Transverse colon (tissue), 4 donors: ENCODE data around the gene KCNQ4. TPM values are rescaled to one million over a fixed set of nuclear protein-coding genes. Genes with fewer than 3 reads are reported as not detected.

Source experiments
- DNase-seq: peaks from one replicate; pipeline ENCODE4 v3.0.0-alpha.2; 2019
- H3K27ac ChIP-seq, 4 donors: fragments of 200-600 bp; sonication (generic); 2 replicates each; pipeline ENCODE4 v1.5.1; 2016 to 2018; ENCODE audit warnings: inconsistent platforms in 4 of 4
- H3K27me3 ChIP-seq: fragments of 200-600 bp; sonication (generic); 2 replicates; pipeline ENCODE4 v1.5.1; 2017; ENCODE audit warnings: inconsistent platforms
- H3K36me3 ChIP-seq, 4 donors: fragments of 200-600 bp; sonication (generic); 2 replicates each; pipeline ENCODE4 v1.5.1; 2017 to 2019; ENCODE audit warnings: inconsistent platforms in 4 of 4
- H3K4me1 ChIP-seq, 4 donors: fragments of 200-600 bp; sonication (generic); 2 replicates each; pipeline ENCODE4 v1.5.1; 2017 to 2020; ENCODE audit warnings: inconsistent platforms in 4 of 4
- H3K4me3 ChIP-seq, 4 donors: fragments of 200-600 bp; sonication (generic); 1 replicate in 1 of 4; 2 replicates in 3 of 4; pipeline versions ENCODE4 v1.5.1 to v1.6.1; 2017 to 2019; ENCODE audit warnings: inconsistent platforms in 4 of 4
- H3K9me3 ChIP-seq, 2 donors: fragments of 200-600 bp; sonication (generic); 2 replicates each; pipeline ENCODE4 v1.5.1; 2017 to 2019; ENCODE audit warnings: inconsistent platforms in 2 of 2
- EP300 ChIP-seq: sonication (generic); formaldehyde crosslinking; IDR thresholded peaks from one replicate; pipeline ENCODE4 v1.6.1; 2017; ENCODE audit warnings: antibody characterized with exemption, low read depth
- POLR2A ChIP-seq: fragments of 450-650 bp; IDR thresholded peaks from one replicate; pipeline ENCODE4 v1.6.1; 2016; ENCODE audit warnings: antibody characterized with exemption, mild to moderate bottlenecking, moderate library complexity
- POLR2AphosphoS5 ChIP-seq, 3 donors: sonication (generic); formaldehyde crosslinking; IDR thresholded peaks; one replicate each; pipeline ENCODE4 v1.6.1; 2016; ENCODE audit warnings: antibody characterized with exemption in 3 of 3
- WGBS, 2 donors: methylation state at CpG; one replicate each; pipeline ENCODE4 v1.1.5; 2018; ENCODE audit warnings: low coverage in 1 of 2; 5-methylcytosine and 5-hydroxymethylcytosine counted together
- in situ Hi-C, 4 donors: fragments of 200-750 bp; cut with MboI; loops; one replicate each; pipeline versions ENCODE4 v1.15.0 to v1.15.1; 2017; ENCODE audit warnings: low sequenced_read_pairs in 3 of 4, low pct_ligation_motif_present in 1 of 4, low pct_unique_long_range_greater_than_20kb in 1 of 4
- intact Hi-C: fragments of 100-400 bp; cut with DNase I; formaldehyde crosslinking; loops from one replicate; pipeline ENCODE4 v1.15.1; 2023; ENCODE audit warnings: low total_unique reads
- total RNA-seq, 4 donors: library from RNA; depleted of rRNA; stranded (reverse); fragments of >200 nt; gene quantifications; one replicate each; pipeline ENCODE4 v1.1.0, GENCODE V29; 2016
- TF ChIP-seq, protein P1 (sequence below), 5 experiments: fragments of 200-600 bp in 3 of 5; fragments of 450-650 bp in 2 of 5; sonication (generic) in 3 of 5; IDR thresholded peaks; 1 replicate in 2 of 5; 2 replicates in 3 of 5; pipeline ENCODE4 v1.5.1; 2016 to 2017; ENCODE audit warnings: antibody characterized with exemption in 5 of 5, inconsistent platforms in 3 of 5, mild to moderate bottlenecking in 2 of 5, moderate library complexity in 1 of 5

The KCNQ4 gene
- total RNA-seq, 4 donors from 2014 or later, result 3.1 to 33.7 (median 3.6) TPM

DNA sequence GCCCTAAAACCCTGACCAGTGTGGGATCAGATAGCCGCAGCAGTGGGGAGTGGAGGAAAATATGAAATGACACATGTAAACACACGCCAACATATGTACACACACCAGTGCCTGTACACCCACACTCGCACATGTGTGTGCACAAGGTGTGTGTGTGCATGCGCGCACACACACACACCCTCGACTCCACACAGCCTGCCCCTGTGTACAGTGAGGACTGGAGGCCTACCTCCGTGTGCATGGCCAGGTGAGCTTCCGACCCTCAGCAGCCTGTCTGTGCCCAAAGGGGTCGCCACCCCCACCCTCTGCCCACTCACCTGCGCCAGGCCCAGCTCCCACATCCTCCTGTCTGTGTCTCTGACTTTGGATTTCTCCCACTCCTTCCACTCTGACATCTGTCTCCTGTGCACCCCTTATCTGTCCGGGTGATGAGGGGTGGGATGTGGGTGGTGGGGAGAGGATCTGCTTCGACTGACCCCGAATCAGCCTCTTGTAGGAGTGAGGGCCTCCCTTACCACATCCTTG lies 46.9 kb downstream of the KCNQ4 start:
- TF ChIP-seq EP300 (no peak), POLR2A (no peak), POLR2AphosphoS5 (IDR thresholded peaks at IDR 0.05) (no peak)
- TF ChIP-seq, protein P1, sequence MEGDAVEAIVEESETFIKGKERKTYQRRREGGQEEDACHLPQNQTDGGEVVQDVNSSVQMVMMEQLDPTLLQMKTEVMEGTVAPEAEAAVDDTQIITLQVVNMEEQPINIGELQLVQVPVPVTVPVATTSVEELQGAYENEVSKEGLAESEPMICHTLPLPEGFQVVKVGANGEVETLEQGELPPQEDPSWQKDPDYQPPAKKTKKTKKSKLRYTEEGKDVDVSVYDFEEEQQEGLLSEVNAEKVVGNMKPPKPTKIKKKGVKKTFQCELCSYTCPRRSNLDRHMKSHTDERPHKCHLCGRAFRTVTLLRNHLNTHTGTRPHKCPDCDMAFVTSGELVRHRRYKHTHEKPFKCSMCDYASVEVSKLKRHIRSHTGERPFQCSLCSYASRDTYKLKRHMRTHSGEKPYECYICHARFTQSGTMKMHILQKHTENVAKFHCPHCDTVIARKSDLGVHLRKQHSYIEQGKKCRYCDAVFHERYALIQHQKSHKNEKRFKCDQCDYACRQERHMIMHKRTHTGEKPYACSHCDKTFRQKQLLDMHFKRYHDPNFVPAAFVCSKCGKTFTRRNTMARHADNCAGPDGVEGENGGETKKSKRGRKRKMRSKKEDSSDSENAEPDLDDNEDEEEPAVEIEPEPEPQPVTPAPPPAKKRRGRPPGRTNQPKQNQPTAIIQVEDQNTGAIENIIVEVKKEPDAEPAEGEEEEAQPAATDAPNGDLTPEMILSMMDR (IDR thresholded peaks at IDR 0.05), result no peak
- H3K9me3 ChIP-seq, result no peaks in the 10 kb centered on the region
- DNase-seq, result no peak
- WGBS, 2 donors, result 79 to 85% methylated on average over 2 to 13 of the region's 13 CpGs
- no peak overlapping the region for H3K4me3 ChIP-seq
- H3K36me3 ChIP-seq, result no peaks in the 10 kb centered on the region
- H3K27me3 ChIP-seq, result no peaks in the 10 kb centered on the region
- H3K27ac ChIP-seq, result no peak overlapping the region
- in situ Hi-C loops (loop anchor here in 1 of 4 donors (25.0 kb wide), 1 partner anchor 218 kb away; no protein-coding TSS in a partner anchor), intact Hi-C loops (no loop called here)
- no peaks in the 10 kb centered on the region for H3K4me1 ChIP-seq

DNA sequence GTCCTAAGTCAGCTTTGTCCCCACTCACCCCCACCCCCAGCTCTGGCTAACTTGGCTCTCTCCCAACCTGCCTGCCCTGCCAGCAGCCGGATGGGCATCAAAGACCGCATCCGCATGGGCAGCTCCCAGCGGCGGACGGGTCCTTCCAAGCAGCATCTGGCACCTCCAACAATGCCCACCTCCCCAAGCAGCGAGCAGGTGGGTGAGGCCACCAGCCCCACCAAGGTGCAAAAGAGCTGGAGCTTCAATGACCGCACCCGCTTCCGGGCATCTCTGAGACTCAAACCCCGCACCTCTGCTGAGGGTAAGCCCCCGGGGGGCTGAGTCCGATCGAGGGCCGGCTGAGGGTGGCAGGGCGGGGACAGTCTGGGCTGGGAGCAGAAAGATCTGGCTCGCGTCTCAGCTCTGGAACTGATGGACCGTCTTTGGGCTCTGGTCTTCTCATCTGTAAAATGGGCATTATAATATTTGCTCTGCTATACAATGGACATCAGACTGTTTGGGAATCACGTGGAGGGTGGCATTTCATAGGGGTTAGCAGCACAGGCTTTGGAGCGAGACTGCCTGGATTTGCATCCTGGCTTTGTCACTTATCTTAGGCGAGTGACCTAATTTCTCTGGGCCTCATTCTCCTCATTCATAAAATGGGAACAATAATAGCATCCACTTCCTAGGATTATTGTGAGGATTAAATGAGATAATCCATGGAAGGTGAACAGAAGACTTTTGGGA lies 47.6 kb downstream of the KCNQ4 start:
- no peak for DNase-seq
- no peaks in the 10 kb centered on the region for H3K4me1 ChIP-seq
- 88 to 100% methylated on average over 2 to 22 of the region's 22 CpGs for WGBS, 2 donors
- TF ChIP-seq POLR2A (no peak), EP300 (no peak), POLR2AphosphoS5 (IDR thresholded peaks at IDR 0.05) (no peak)
- TF ChIP-seq, protein P1 (IDR thresholded peaks at IDR 0.05), result no peak
- no peaks in the 10 kb centered on the region for H3K36me3 ChIP-seq
- no peak overlapping the region for H3K4me3 ChIP-seq
- intact Hi-C loops (no loop called here), in situ Hi-C loops (loop anchor here in 1 of 4 donors (25.0 kb wide), 1 partner anchor 219 kb away; no protein-coding TSS in a partner anchor)
- no peaks in the 10 kb centered on the region for H3K9me3 ChIP-seq
- H3K27me3 ChIP-seq, result no peaks in the 10 kb centered on the region
- H3K27ac ChIP-seq, result no peak overlapping the region

DNA sequence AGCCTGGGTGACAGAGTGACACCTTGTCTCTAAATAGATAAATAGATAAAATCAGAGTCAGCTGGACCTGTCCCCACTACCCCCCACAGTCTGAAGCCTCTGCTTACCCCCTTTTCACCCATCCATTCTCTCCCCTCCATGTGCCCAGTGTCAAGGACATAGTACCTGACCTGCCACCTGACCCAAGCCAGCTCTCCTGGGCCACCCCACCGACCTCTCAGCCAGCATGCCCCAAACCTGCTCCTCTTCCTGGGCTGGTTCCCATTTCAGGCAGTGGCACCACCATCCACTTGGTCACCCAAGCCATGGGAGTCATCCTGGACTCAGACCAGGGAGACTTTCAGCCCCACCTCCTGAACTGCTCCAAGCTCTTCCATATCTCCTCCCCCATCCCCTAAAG lies 50.4 kb downstream of the KCNQ4 start:
- no peak for DNase-seq
- TF ChIP-seq, protein P1 (IDR thresholded peaks at IDR 0.05), result no peak
- TF ChIP-seq POLR2AphosphoS5 (IDR thresholded peaks at IDR 0.05) (no peak), POLR2A (no peak), EP300 (no peak)
- H3K9me3 ChIP-seq, result no peaks in the 10 kb centered on the region
- in situ Hi-C loops, result loop anchor here in 1 of 4 donors (25.0 kb wide), 1 partner anchor 222 kb away; no protein-coding TSS in a partner anchor
- H3K4me1 ChIP-seq, result no peaks in the 10 kb centered on the region
- H3K27ac ChIP-seq, result no peak overlapping the region
- H3K36me3 ChIP-seq, result no peaks in the 10 kb centered on the region
- no peaks in the 10 kb centered on the region for H3K27me3 ChIP-seq
- WGBS, 2 donors, result 86% methylated on average over 1 of the region's 1 CpG; no CpG with 5 or more reads in 1 of the 2 donors
- intact Hi-C loops, result no loop called here
- H3K4me3 ChIP-seq, result no peak overlapping the region

DNA sequence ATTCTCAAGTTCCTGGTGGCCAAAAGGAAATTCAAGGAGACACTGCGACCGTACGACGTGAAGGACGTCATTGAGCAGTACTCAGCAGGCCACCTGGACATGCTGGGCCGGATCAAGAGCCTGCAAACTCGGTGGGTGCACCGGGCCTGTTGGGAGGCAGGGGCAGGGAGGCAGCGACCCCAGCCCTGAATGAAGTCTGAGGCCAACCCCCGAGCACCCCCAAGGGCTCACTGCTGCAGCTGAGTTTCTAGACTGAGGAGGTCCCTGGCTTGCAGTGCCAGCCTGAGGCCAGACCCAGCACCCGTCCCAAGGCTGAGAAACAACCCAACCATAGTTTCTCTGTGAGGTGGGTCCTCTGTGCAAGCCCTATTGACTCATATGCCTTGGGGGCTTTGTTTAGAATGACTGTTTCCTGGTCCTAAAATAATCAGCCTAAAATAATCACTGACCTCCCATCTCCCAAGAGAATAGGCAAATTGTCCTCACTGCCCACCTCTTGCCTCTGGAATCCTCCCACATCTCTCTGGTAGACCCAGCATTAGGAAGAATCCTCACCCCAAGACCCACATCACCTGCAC lies 51.5 kb downstream of the KCNQ4 start:
- Histone ChIP-seq H3K27me3 (no peaks in the 10 kb centered on the region), H3K4me3 (no peak overlapping the region), H3K4me1 (no peaks in the 10 kb centered on the region), H3K9me3 (no peaks in the 10 kb centered on the region), H3K36me3 (no peaks in the 10 kb centered on the region), H3K27ac (no peak overlapping the region)
- TF ChIP-seq POLR2A (no peak), POLR2AphosphoS5 (IDR thresholded peaks at IDR 0.05) (no peak), EP300 (no peak)
- TF ChIP-seq, protein P1 (IDR thresholded peaks at IDR 0.05), result no peak
- in situ Hi-C loops, result loop anchor here in 1 of 4 donors (25.0 kb wide), 1 partner anchor 223 kb away; no protein-coding TSS in a partner anchor
- WGBS, 2 donors, result 83% methylated on average over 11 of the region's 11 CpGs; no CpG with 5 or more reads in 1 of the 2 donors
- DNase-seq, result no peak
- intact Hi-C loops, result no loop called here
